ENCODE measurements around the gene GRM3. TPM values are rescaled to one million over a fixed set of nuclear protein-coding genes. Genes with fewer than 3 reads are reported as not detected.

Gene GRM3
- total RNA-seq, 1 donor = not detected

GRCh38 chr7:86833360-86833759 is 189.7 kb downstream of the GRM3 start:
- Histone ChIP-seq H4K20me1 (ENCODE audit: insufficient read depth, low read length) (no peaks in the 10 kb centered on the region), H2AFZ (ENCODE audit: low read length) (no peak overlapping the region), H3K4me3 (ENCODE audit: insufficient read depth, low read length) (no peak overlapping the region), H3K9me3 (ENCODE audit: low read depth, low read length) (no peaks in the 10 kb centered on the region), H3K79me2 (ENCODE audit: insufficient read depth, low read length) (no peaks in the 10 kb centered on the region), H3K36me3 (ENCODE audit: insufficient read depth, low read length) (no peaks in the 10 kb centered on the region), H3K27me3 (ENCODE audit: insufficient read depth, low read length) (no peaks in the 10 kb centered on the region), H3K4me2 (ENCODE audit: insufficient read depth, low read length) (no peak overlapping the region), H3K27ac (ENCODE audit: low read depth, low read length) (no peak overlapping the region), H3K4me1 (ENCODE audit: insufficient read depth, low read length) (no peaks in the 10 kb centered on the region)
- TF ChIP-seq CTCF (IDR thresholded peaks at IDR 0.05; ENCODE audit: extremely low read depth, low read depth, low read length) = no peak
- DNase-seq (ENCODE audit: insufficient read length, low spot score, missing footprints) = no peak

DNA sequence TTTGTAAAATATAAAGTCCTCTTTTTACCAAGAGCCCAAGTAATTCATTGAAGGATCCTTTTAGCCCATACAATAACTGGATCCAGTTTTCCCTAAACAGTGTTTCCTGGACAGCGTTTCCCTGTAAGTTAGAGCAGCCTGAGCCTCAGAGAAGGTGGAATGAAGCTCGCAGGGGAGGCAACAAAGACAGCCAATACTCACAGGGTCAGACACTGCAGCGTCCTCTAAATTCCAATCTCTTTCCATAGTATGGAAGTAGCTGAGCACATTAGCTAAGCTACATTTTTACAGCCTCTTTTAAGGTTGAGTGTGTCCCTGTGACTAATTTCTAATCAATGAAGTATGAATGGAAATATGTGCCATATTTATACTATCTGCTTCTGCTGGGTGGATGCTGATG is 193.5 kb downstream of the GRM3 start:
- DNase-seq (ENCODE audit: insufficient read length, low spot score, missing footprints) = no peak
- Histone ChIP-seq H3K4me1 (ENCODE audit: insufficient read depth, low read length) (no peaks in the 10 kb centered on the region), H3K79me2 (ENCODE audit: insufficient read depth, low read length) (no peaks in the 10 kb centered on the region), H3K4me3 (ENCODE audit: insufficient read depth, low read length) (no peak overlapping the region), H3K27me3 (ENCODE audit: insufficient read depth, low read length) (no peaks in the 10 kb centered on the region), H2AFZ (ENCODE audit: low read length) (no peak overlapping the region), H4K20me1 (ENCODE audit: insufficient read depth, low read length) (no peaks in the 10 kb centered on the region), H3K4me2 (ENCODE audit: insufficient read depth, low read length) (no peak overlapping the region), H3K36me3 (ENCODE audit: insufficient read depth, low read length) (no peaks in the 10 kb centered on the region), H3K27ac (ENCODE audit: low read depth, low read length) (no peak overlapping the region), H3K9me3 (ENCODE audit: low read depth, low read length) (no peaks in the 10 kb centered on the region)
- no peak for TF ChIP-seq CTCF (IDR thresholded peaks at IDR 0.05; ENCODE audit: extremely low read depth, low read depth, low read length)

GRCh38 chr7:86844608-86845007 is 200.9 kb downstream of the GRM3 start:
- Histone ChIP-seq H2AFZ (ENCODE audit: low read length) (no peak overlapping the region), H3K4me1 (ENCODE audit: insufficient read depth, low read length) (no peaks in the 10 kb centered on the region), H3K4me2 (ENCODE audit: insufficient read depth, low read length) (no peak overlapping the region), H3K27me3 (ENCODE audit: insufficient read depth, low read length) (no peaks in the 10 kb centered on the region), H4K20me1 (ENCODE audit: insufficient read depth, low read length) (no peaks in the 10 kb centered on the region), H3K79me2 (ENCODE audit: insufficient read depth, low read length) (no peaks in the 10 kb centered on the region), H3K27ac (ENCODE audit: low read depth, low read length) (no peak overlapping the region), H3K4me3 (ENCODE audit: insufficient read depth, low read length) (no peak overlapping the region), H3K9me3 (ENCODE audit: low read depth, low read length) (peaks cover 2% of the 10 kb centered on the region), H3K36me3 (ENCODE audit: insufficient read depth, low read length) (no peaks in the 10 kb centered on the region)
- no peak for TF ChIP-seq CTCF (IDR thresholded peaks at IDR 0.05; ENCODE audit: extremely low read depth, low read depth, low read length)
- DNase-seq (ENCODE audit: insufficient read length, low spot score, missing footprints) = no peak

DNA sequence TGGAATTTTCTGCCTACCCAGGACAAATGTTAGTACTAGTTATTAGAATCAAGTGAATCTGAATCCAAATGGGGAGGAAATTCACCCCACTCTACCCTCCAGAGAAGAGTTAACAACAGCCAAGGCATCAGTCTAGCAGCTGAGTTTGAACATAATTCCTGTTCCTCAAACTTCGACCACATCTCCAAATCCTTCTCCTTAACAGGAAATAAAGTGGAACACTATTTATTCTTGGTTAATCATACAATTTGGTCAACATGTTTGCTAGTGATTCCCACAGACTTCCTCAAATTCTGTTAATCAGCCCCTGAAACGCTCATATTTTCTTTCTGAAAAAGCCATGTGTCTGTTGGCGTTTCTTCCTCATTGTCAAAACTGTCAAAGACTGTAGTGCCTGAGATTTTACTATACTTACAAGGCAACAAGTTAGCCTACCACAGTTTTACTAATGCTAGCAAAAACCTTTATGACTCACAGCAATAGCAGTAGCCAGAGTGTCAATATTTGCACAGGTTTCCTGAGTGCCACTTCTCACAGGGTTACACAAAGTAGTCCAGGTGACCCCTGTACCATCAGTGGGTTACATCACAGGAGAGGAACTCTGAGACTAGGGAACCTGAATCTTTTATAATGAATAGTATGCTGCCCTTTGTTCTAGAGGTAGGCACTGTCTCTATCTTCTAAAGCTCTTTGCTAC is 202.9 kb downstream of the GRM3 start:
- Histone ChIP-seq H2AFZ (ENCODE audit: low read length) (no peak overlapping the region), H3K79me2 (ENCODE audit: insufficient read depth, low read length) (no peaks in the 10 kb centered on the region), H3K4me2 (ENCODE audit: insufficient read depth, low read length) (no peak overlapping the region), H3K4me1 (ENCODE audit: insufficient read depth, low read length) (no peaks in the 10 kb centered on the region), H3K36me3 (ENCODE audit: insufficient read depth, low read length) (no peaks in the 10 kb centered on the region), H3K27ac (ENCODE audit: low read depth, low read length) (no peak overlapping the region), H3K9me3 (ENCODE audit: low read depth, low read length) (peaks cover 2% of the 10 kb centered on the region), H3K4me3 (ENCODE audit: insufficient read depth, low read length) (no peak overlapping the region), H3K27me3 (ENCODE audit: insufficient read depth, low read length) (no peaks in the 10 kb centered on the region), H4K20me1 (ENCODE audit: insufficient read depth, low read length) (no peaks in the 10 kb centered on the region)
- DNase-seq (ENCODE audit: insufficient read length, low spot score, missing footprints) = no peak
- TF ChIP-seq CTCF (IDR thresholded peaks at IDR 0.05; ENCODE audit: extremely low read depth, low read depth, low read length) = no peak

Measured in osteoblast (primary cell).